A673 (cell line): ENCODE measurements around the gene KIR2DL1. TPM values are rescaled to one million over a fixed set of nuclear protein-coding genes. Genes with fewer than 3 reads are reported as not detected.
"Not testable (repeated sequence)": the region's sequence is repeated elsewhere in the genome, so short reads cannot be mapped to it uniquely, and the experiment has no call there.

ENCODE experiments used
- BruUV-seq: library from RNA; stranded (reverse); fragments of 400-500 nt; replicated peaks from 2 replicates; lab custom pipeline; 2021; lab: Mats Ljungman, UMichigan
- CTCF ChIA-PET: fragments of 300-600 bp; sonication (Branson Sonifier 250); formaldehyde crosslinking; loops from one replicate; lab custom pipeline; 2022; ENCODE audit warnings: antibody characterized with exemption; lab: Charles Lee
- POLR2A ChIA-PET: fragments of 300-600 bp; sonication (Branson Sonifier 250); formaldehyde crosslinking; loops from one replicate; lab custom pipeline; 2022; ENCODE audit warnings: antibody characterized with exemption; ENCODE audit not compliant: low non-redundant PET; lab: Charles Lee
- DNase-seq: peaks from one replicate; pipeline ENCODE4 v3.0.0-alpha.2; 2015; ENCODE audit warnings: low spot score
- H3K27ac ChIP-seq: fragments of 200-600 bp; sonication (generic); 2 replicates; pipeline ENCODE4 v1.5.1; 2016; ENCODE audit warnings: mixed run types, low read depth, mild to moderate bottlenecking, mixed read lengths, antibody characterized with exemption, low read length; ENCODE audit not compliant: poor library complexity, severe bottlenecking
- H3K27me3 ChIP-seq: fragments of 200-600 bp; sonication (generic); replicated peaks from 2 replicates; pipeline ENCODE4 v1.6.1; 2017; ENCODE audit warnings: mixed run types, low read depth, mild to moderate bottlenecking, mixed read lengths, antibody characterized with exemption, low read length; ENCODE audit not compliant: insufficient read depth, poor library complexity
- H3K36me3 ChIP-seq: fragments of 200-600 bp; sonication (generic); 2 replicates; pipeline ENCODE4 v1.6.1; 2016; ENCODE audit warnings: mixed run types, mild to moderate bottlenecking, mixed read lengths, antibody characterized with exemption, low read length; ENCODE audit not compliant: insufficient read depth, poor library complexity, severe bottlenecking
- H3K4me1 ChIP-seq: fragments of 200-600 bp; sonication (generic); 2 replicates; pipeline ENCODE4 v1.6.1; 2017; ENCODE audit warnings: mixed run types, mild to moderate bottlenecking, mixed read lengths, antibody characterized with exemption, low read length; ENCODE audit not compliant: insufficient read depth, poor library complexity, severe bottlenecking
- H3K4me3 ChIP-seq: fragments of 200-600 bp; sonication (generic); 2 replicates; pipeline ENCODE4 v1.5.1; 2016; ENCODE audit warnings: low read depth, mixed run types, mild to moderate bottlenecking, mixed read lengths, low read length; ENCODE audit not compliant: poor library complexity, severe bottlenecking
- H3K9me3 ChIP-seq: fragments of 200-600 bp; sonication (generic); 2 replicates; pipeline ENCODE4 v1.6.1; 2016; ENCODE audit warnings: mixed run types, low read depth, mild to moderate bottlenecking, mixed read lengths, antibody characterized with exemption, low read length; ENCODE audit not compliant: poor library complexity, severe bottlenecking
- CTCF ChIP-seq: fragments of 300-800, 200-600 bp; sonication (generic); conservative IDR thresholded peaks from 2 replicates; pipeline ENCODE4 v1.5.1; 2017; ENCODE audit warnings: low read depth, mild to moderate bottlenecking, antibody characterized with exemption, low read length, moderate library complexity, mixed read lengths
- EZH2 ChIP-seq: fragments of 200-600 bp; sonication (generic); IDR thresholded peaks from 2 replicates; pipeline ENCODE4 v1.6.1; 2017; ENCODE audit warnings: borderline replicate concordance, low read depth, mild to moderate bottlenecking, mixed read lengths, antibody characterized with exemption, low read length; ENCODE audit not compliant: poor library complexity, severe bottlenecking
- intact Hi-C: fragments of 100-400 bp; cut with micrococcal nuclease; formaldehyde crosslinking; loops from one replicate; pipeline ENCODE4 v1.10.0; 2022; ENCODE audit not compliant: unreplicated experiment
- total RNA-seq: library from RNA; stranded (reverse); gene quantifications from 2 replicates; pipeline ENCODE4 v1.2.3, GENCODE V29; 2021

KIR2DL1 gene
- total RNA-seq, 1 experiment from 2014 or later: not detected

- no peak for DNase-seq
- no TSS peak for BruUV-seq
Measured at GRCh38 chr19:54739587-54740497, 29.8 kb upstream of the KIR2DL1 start.

GRCh38 chr19:54741950-54742349 lies 27.6 kb upstream of the KIR2DL1 start:
- BruUV-seq, DNase-seq, CTCF ChIA-PET, H3K9me3 ChIP-seq, H3K4me3 ChIP-seq, H3K27me3 ChIP-seq, H3K36me3 ChIP-seq, H3K27ac ChIP-seq, POLR2A ChIA-PET, H3K4me1 ChIP-seq, intact Hi-C loops: not testable (repeated sequence)

More at GRCh38 chr19:54739587-54740497, 29.8 kb upstream of the KIR2DL1 start:
- Histone ChIP-seq H3K4me3 (no peak overlapping the region), H3K36me3 (no peaks in the 10 kb centered on the region), H3K27ac (no peak overlapping the region), H3K4me1 (no peaks in the 10 kb centered on the region), H3K27me3 (no peaks in the 10 kb centered on the region), H3K9me3 (no peaks in the 10 kb centered on the region)
- TF ChIP-seq EZH2 (no peak), CTCF (no peak)
- POLR2A ChIA-PET: no interaction called here
- CTCF ChIA-PET: no interaction called here
- intact Hi-C loops: loop anchor here (5.0 kb wide), 1 partner anchor 107 kb away; no protein-coding TSS in a partner anchor

GRCh38 chr19:54744080-54744479 lies 25.5 kb upstream of the KIR2DL1 start:
- H3K9me3 ChIP-seq, H3K4me3 ChIP-seq, H3K36me3 ChIP-seq, DNase-seq, CTCF ChIA-PET, H3K27ac ChIP-seq, BruUV-seq, H3K4me1 ChIP-seq, intact Hi-C loops, POLR2A ChIA-PET, H3K27me3 ChIP-seq: not testable (repeated sequence)

- POLR2A ChIA-PET, H3K27ac ChIP-seq, CTCF ChIA-PET, H3K4me1 ChIP-seq, H3K27me3 ChIP-seq, H3K4me3 ChIP-seq, H3K9me3 ChIP-seq, BruUV-seq, H3K36me3 ChIP-seq, intact Hi-C loops, DNase-seq: not testable (repeated sequence)
Measured at GRCh38 chr19:54747614-54748322, 21.8 kb upstream of the KIR2DL1 start.

GRCh38 chr19:54750276-54750675 lies 19.3 kb upstream of the KIR2DL1 start:
- DNase-seq, H3K27ac ChIP-seq, BruUV-seq, H3K4me3 ChIP-seq, POLR2A ChIA-PET, H3K27me3 ChIP-seq, H3K36me3 ChIP-seq, intact Hi-C loops, H3K4me1 ChIP-seq, CTCF ChIA-PET, H3K9me3 ChIP-seq: not testable (repeated sequence)

GRCh38 chr19:54756204-54757110 lies 13.1 kb upstream of the KIR2DL1 start:
- H3K4me3 ChIP-seq, H3K4me1 ChIP-seq, CTCF ChIA-PET, BruUV-seq, H3K27ac ChIP-seq, H3K36me3 ChIP-seq, H3K9me3 ChIP-seq, DNase-seq, H3K27me3 ChIP-seq, intact Hi-C loops, POLR2A ChIA-PET: not testable (repeated sequence)
